ENCODE measurements around the gene TTC29. TPM values are rescaled to one million over a fixed set of nuclear protein-coding genes. Genes with fewer than 3 reads are reported as not detected.

Gene TTC29
- total and polyA plus RNA-seq, 5 experiments from 2014 or later, result not detected

- POLR2A ChIA-PET, result no interaction called here
- H3K9me3 Mint-ChIP-seq, result peaks cover 0 to 4% (median 0%) of the 10 kb centered on the region in 9 donors
- ATAC-seq (no peak), DNase-seq (peak in 1 of 10 donors; percentile 6)
- H3K27ac Mint-ChIP-seq, result peak overlapping the region in 3 of 10 donors; percentile 13 to 73 (median 23)
- H3K4me1 Mint-ChIP-seq, result peaks cover 17 to 34% (median 32%) of the 10 kb centered on the region in 4 donors
- H3K4me3 Mint-ChIP-seq, result peak overlapping the region in 1 of 10 donors; percentile 24
- peaks cover 0 to 4% (median 2%) of the 10 kb centered on the region in 5 donors for H3K27me3 Mint-ChIP-seq
- H3K36me3 Mint-ChIP-seq, result no peaks in the 10 kb centered on the region
These were observed 1.8 kb downstream of the TTC29 start for GRCh38 chr4:146943691-146944375.

GRCh38 chr4:146932116-146932515, 13.5 kb downstream of the TTC29 start:
- ATAC-seq (no peak), DNase-seq (no peak)
- POLR2A ChIA-PET, result no interaction called here
- H3K4me1 Mint-ChIP-seq, result no peaks in the 10 kb centered on the region
- no peaks in the 10 kb centered on the region for H3K9me3 Mint-ChIP-seq
- peaks cover 6 to 25% (median 11%) of the 10 kb centered on the region in 5 donors for H3K27me3 Mint-ChIP-seq
- H3K36me3 Mint-ChIP-seq, result no peaks in the 10 kb centered on the region
- no peak overlapping the region for H3K4me3 Mint-ChIP-seq
- no peak overlapping the region for H3K27ac Mint-ChIP-seq

GRCh38 chr4:146930673-146931072, 15.0 kb downstream of the TTC29 start:
- Mint-ChIP-seq H3K27me3 (peaks cover 7 to 25% (median 10%) of the 10 kb centered on the region in 5 donors), H3K9me3 (no peaks in the 10 kb centered on the region), H3K36me3 (no peaks in the 10 kb centered on the region), H3K27ac (no peak overlapping the region), H3K4me1 (no peaks in the 10 kb centered on the region), H3K4me3 (no peak overlapping the region)
- no peak for DNase-seq
- no peak for ATAC-seq
- POLR2A ChIA-PET, result no interaction called here

GRCh38 chr4:146927695-146928094, 18.0 kb downstream of the TTC29 start:
- Mint-ChIP-seq H3K4me3 (no peak overlapping the region), H3K27ac (no peak overlapping the region), H3K36me3 (no peaks in the 10 kb centered on the region), H3K4me1 (no peaks in the 10 kb centered on the region), H3K27me3 (peaks cover 3 to 18% (median 6%) of the 10 kb centered on the region in 5 donors), H3K9me3 (no peaks in the 10 kb centered on the region)
- POLR2A ChIA-PET, result no interaction called here
- DNase-seq, result no peak
- no peak for ATAC-seq

- peaks cover 0 to 16% (median 8%) of the 10 kb centered on the region in 5 donors for H3K27me3 Mint-ChIP-seq
- ATAC-seq, result no peak
These were observed 29.1 kb downstream of the TTC29 start for GRCh38 chr4:146916479-146917076.

GRCh38 chr4:146915132-146915531, 30.5 kb downstream of the TTC29 start:
- POLR2A ChIA-PET, result no interaction called here
- no peaks in the 10 kb centered on the region for H3K9me3 Mint-ChIP-seq
- no peak overlapping the region for H3K27ac Mint-ChIP-seq
- no peaks in the 10 kb centered on the region for H3K36me3 Mint-ChIP-seq
- peaks cover 0 to 20% (median 14%) of the 10 kb centered on the region in 5 donors for H3K27me3 Mint-ChIP-seq
- DNase-seq, result no peak
- H3K4me3 Mint-ChIP-seq, result no peak overlapping the region
- ATAC-seq, result no peak
- no peaks in the 10 kb centered on the region for H3K4me1 Mint-ChIP-seq

More at GRCh38 chr4:146916479-146917076, 29.1 kb downstream of the TTC29 start:
- H3K27ac Mint-ChIP-seq, result no peak overlapping the region
- no peaks in the 10 kb centered on the region for H3K36me3 Mint-ChIP-seq
- DNase-seq, result peak in 5 of 10 donors; percentile 6 to 26 (median 17)
- no peaks in the 10 kb centered on the region for H3K9me3 Mint-ChIP-seq
- POLR2A ChIA-PET, result no interaction called here
- H3K4me3 Mint-ChIP-seq, result no peak overlapping the region
- no peaks in the 10 kb centered on the region for H3K4me1 Mint-ChIP-seq

- POLR2A ChIA-PET, result no interaction called here
- ATAC-seq (no peak), DNase-seq (no peak)
- Mint-ChIP-seq H3K9me3 (peaks cover 0 to 2% (median 0%) of the 10 kb centered on the region in 9 donors), H3K27me3 (peaks cover 11 to 35% (median 16%) of the 10 kb centered on the region in 5 donors), H3K27ac (no peak overlapping the region), H3K36me3 (no peaks in the 10 kb centered on the region), H3K4me1 (no peaks in the 10 kb centered on the region), H3K4me3 (no peak overlapping the region)
These were observed 45.4 kb downstream of the TTC29 start for GRCh38 chr4:146900295-146900694.

GRCh38 chr4:146890301-146890700, 55.4 kb downstream of the TTC29 start:
- ATAC-seq (no peak), DNase-seq (no peak)
- POLR2A ChIA-PET, result no interaction called here
- Mint-ChIP-seq H3K4me3 (no peak overlapping the region), H3K36me3 (no peaks in the 10 kb centered on the region), H3K27ac (no peak overlapping the region), H3K9me3 (peaks cover 0 to 8% (median 3%) of the 10 kb centered on the region in 9 donors), H3K27me3 (peaks cover 7 to 43% (median 9%) of the 10 kb centered on the region in 5 donors), H3K4me1 (no peaks in the 10 kb centered on the region)

- DNase-seq (no peak), ATAC-seq (no peak)
- H3K27ac Mint-ChIP-seq, result no peak overlapping the region
- POLR2A ChIA-PET, result no interaction called here
- no peaks in the 10 kb centered on the region for H3K4me1 Mint-ChIP-seq
- no peaks in the 10 kb centered on the region for H3K9me3 Mint-ChIP-seq
- H3K36me3 Mint-ChIP-seq, result no peaks in the 10 kb centered on the region
- peaks cover 2 to 10% (median 7%) of the 10 kb centered on the region in 5 donors for H3K27me3 Mint-ChIP-seq
- no peak overlapping the region for H3K4me3 Mint-ChIP-seq
These were observed 62.6 kb downstream of the TTC29 start for GRCh38 chr4:146883070-146883469.

GRCh38 chr4:146857298-146857697, 88.4 kb downstream of the TTC29 start:
- H3K9me3 Mint-ChIP-seq, result no peaks in the 10 kb centered on the region
- DNase-seq (no peak), ATAC-seq (no peak)
- POLR2A ChIA-PET, result no interaction called here
- H3K27me3 Mint-ChIP-seq, result peaks cover 5 to 31% (median 9%) of the 10 kb centered on the region in 5 donors
- no peak overlapping the region for H3K4me3 Mint-ChIP-seq
- no peaks in the 10 kb centered on the region for H3K36me3 Mint-ChIP-seq
- no peak overlapping the region for H3K27ac Mint-ChIP-seq
- H3K4me1 Mint-ChIP-seq, result no peaks in the 10 kb centered on the region

- H3K4me1 Mint-ChIP-seq, result no peaks in the 10 kb centered on the region
- no peak for ATAC-seq
These were observed 89.9 kb downstream of the TTC29 start for GRCh38 chr4:146855761-146856160.

GRCh38 chr4:146852360-146852759, 93.3 kb downstream of the TTC29 start:
- POLR2A ChIA-PET, result no interaction called here
- no peak for DNase-seq
- H3K9me3 Mint-ChIP-seq, result no peaks in the 10 kb centered on the region
- ATAC-seq, result no peak
- H3K4me1 Mint-ChIP-seq, result no peaks in the 10 kb centered on the region
- no peaks in the 10 kb centered on the region for H3K36me3 Mint-ChIP-seq
- no peak overlapping the region for H3K4me3 Mint-ChIP-seq
- peaks cover 3 to 18% (median 8%) of the 10 kb centered on the region in 5 donors for H3K27me3 Mint-ChIP-seq
- H3K27ac Mint-ChIP-seq, result no peak overlapping the region

More at GRCh38 chr4:146855761-146856160, 89.9 kb downstream of the TTC29 start:
- H3K4me3 Mint-ChIP-seq, result no peak overlapping the region
- POLR2A ChIA-PET, result no interaction called here
- peaks cover 5 to 31% (median 9%) of the 10 kb centered on the region in 5 donors for H3K27me3 Mint-ChIP-seq
- H3K27ac Mint-ChIP-seq, result no peak overlapping the region
- no peaks in the 10 kb centered on the region for H3K36me3 Mint-ChIP-seq
- DNase-seq, result no peak
- no peaks in the 10 kb centered on the region for H3K9me3 Mint-ChIP-seq

- ATAC-seq (no peak), DNase-seq (no peak)
- H3K36me3 Mint-ChIP-seq, result no peaks in the 10 kb centered on the region
- peaks cover 0 to 3% (median 0%) of the 10 kb centered on the region in 9 donors for H3K9me3 Mint-ChIP-seq
- POLR2A ChIA-PET, result no interaction called here
- no peak overlapping the region for H3K4me3 Mint-ChIP-seq
- H3K4me1 Mint-ChIP-seq, result no peaks in the 10 kb centered on the region
- H3K27ac Mint-ChIP-seq, result no peak overlapping the region
- H3K27me3 Mint-ChIP-seq, result peaks cover 0 to 11% (median 6%) of the 10 kb centered on the region in 5 donors
These were observed 98.3 kb downstream of the TTC29 start for GRCh38 chr4:146847345-146847744.
